ENCODE data around the gene NKRF. TPM values are rescaled to one million over a fixed set of nuclear protein-coding genes. Genes with fewer than 3 reads are reported as not detected.

Gene NKRF
- total and polyA plus RNA-seq, 2 of the 8 experiments (the other 6 are each of a cell fraction or from before 2014, with no cell fraction given), result 3.8 to 11.4 TPM

- Histone ChIP-seq H2BK5ac (ENCODE audit: low read depth, low read length) (no peak overlapping the region), H3K4me3 (ENCODE audit: extremely low read depth in 1 of 4, insufficient read depth in 2 of 4, low read depth in 3 of 4, low read length in 4 of 4) (no peak overlapping the region), H4K5ac (ENCODE audit: insufficient read length, low read depth, low read length) (no peak overlapping the region), H2BK12ac (ENCODE audit: low read depth, low read length) (no peak overlapping the region), H4K91ac (replicated peaks; ENCODE audit: insufficient read length, low read length) (no peak overlapping the region), H3K9me3 (ENCODE audit: insufficient read depth in 2 of 2, low read depth in 1 of 2, low read length in 1 of 2) (no peaks in the 10 kb centered on the region), H3K79me2 (ENCODE audit: control insufficient read depth in 1 of 2, insufficient read depth in 2 of 2, low read length in 2 of 2) (peaks cover 0 to 8% of the 10 kb centered on the region in 2 experiments; a peak in 2 of 4 replicates), H3K4me1 (replicated peaks in 1 of 4; ENCODE audit: control insufficient read depth in 3 of 4, insufficient read depth in 4 of 4, low read length in 3 of 4) (peaks cover 0 to 4% (median 0%) of the 10 kb centered on the region in 4 experiments; a peak in 1 of 7 replicates), H3K4ac (replicated peaks; ENCODE audit: insufficient read length, low read depth, low read length) (no peak overlapping the region), H3K14ac (ENCODE audit: insufficient read length) (no peak overlapping the region), H3K27me3 (replicated peaks in 1 of 4; ENCODE audit: control insufficient read depth in 3 of 4, extremely low read depth in 1 of 4, insufficient read depth in 3 of 4, low read length in 3 of 4) (no peaks in the 10 kb centered on the region), H3K79me1 (ENCODE audit: low read depth, low read length) (no peaks in the 10 kb centered on the region), H4K20me1 (replicated peaks in 1 of 2; ENCODE audit: control insufficient read depth in 1 of 2, insufficient read depth in 2 of 2, low read length in 2 of 2) (no peaks in the 10 kb centered on the region), H2BK20ac (ENCODE audit: low read length) (no peak overlapping the region), H4K8ac (ENCODE audit: extremely low read depth, insufficient read depth, low read length) (no peak overlapping the region), H3K18ac (ENCODE audit: extremely low read depth, low read length) (no peak overlapping the region), H2BK15ac (ENCODE audit: low read length) (no peak overlapping the region), H3K36me3 (ENCODE audit: control insufficient read depth in 2 of 4, insufficient read depth in 4 of 4, low read length in 3 of 4) (peaks cover 0 to 16% (median 0%) of the 10 kb centered on the region in 4 experiments; a peak in 2 of 8 replicates), H2AFZ (ENCODE audit: low read length) (no peak overlapping the region), H3K27ac (ENCODE audit: low read depth, low read length) (no peak overlapping the region), H3K9ac (replicated peaks in 1 of 4; ENCODE audit: extremely low read depth in 1 of 4, low read depth in 3 of 4, low read length in 3 of 4) (no peak overlapping the region), H3K23ac (ENCODE audit: insufficient read length) (no peak overlapping the region), H3K56ac (replicated peaks; ENCODE audit: insufficient read length, low read depth, low read length) (no peak overlapping the region), H3K23me2 (ENCODE audit: low read depth, low read length) (no peaks in the 10 kb centered on the region; the same call in 1 of the 2 replicates), H2AK5ac (ENCODE audit: low read depth, low read length) (no peak overlapping the region), H3K4me2 (ENCODE audit: insufficient read depth in 1 of 2, low read depth in 2 of 2, low read length in 2 of 2) (no peak overlapping the region), H2BK120ac (replicated peaks; ENCODE audit: low read depth, low read length) (no peak overlapping the region)
- ChIA-PET POLR2A (ENCODE audit: partially characterized antibody) (interaction anchor here (0.7 to 1.0 kb wide), 2 partner anchors 8 to 211 kb away, joined by 3 to 4 read pairs; no protein-coding TSS in a partner anchor), CTCF (ENCODE audit: partially characterized antibody) (interaction anchor here (1.8 kb wide), 1 partner anchor 151 kb away, joined by 4 read pairs; no protein-coding TSS in a partner anchor)
- no peak for FAIRE-seq
- no peak for DNase-seq (ENCODE audit: low read depth in 1 of 2, low spot score in 2 of 2)
- TF ChIP-seq NRF1 (IDR thresholded peaks at IDR 0.05; ENCODE audit: low read depth, low read length) (no peak), CHD1 (IDR thresholded peaks at IDR 0.05; ENCODE audit: low read depth, low read length) (no peak), JUND (IDR thresholded peaks at IDR 0.05; ENCODE audit: low read length) (no peak), HDAC2 (IDR thresholded peaks at IDR 0.05; ENCODE audit: borderline replicate concordance in 1 of 2, low read depth in 2 of 2, low read length in 2 of 2) (no peak), MAFK (IDR thresholded peaks at IDR 0.05; ENCODE audit: low read depth, low read length) (no peak), SRF (IDR thresholded peaks at IDR 0.05; ENCODE audit: low read depth, low read length) (no peak), SIRT6 (IDR thresholded peaks at IDR 0.05; ENCODE audit: low read length) (no peak), KDM1A (IDR thresholded peaks at IDR 0.05; ENCODE audit: borderline replicate concordance, low read length) (no peak), SAP30 (IDR thresholded peaks at IDR 0.05; ENCODE audit: insufficient read depth, insufficient replicate concordance, low read length) (no peak), MAX (IDR thresholded peaks at IDR 0.05) (no peak), TAF1 (IDR thresholded peaks at IDR 0.05; ENCODE audit: low read depth, low read length) (no peak)
- TF ChIP-seq, protein P1, sequence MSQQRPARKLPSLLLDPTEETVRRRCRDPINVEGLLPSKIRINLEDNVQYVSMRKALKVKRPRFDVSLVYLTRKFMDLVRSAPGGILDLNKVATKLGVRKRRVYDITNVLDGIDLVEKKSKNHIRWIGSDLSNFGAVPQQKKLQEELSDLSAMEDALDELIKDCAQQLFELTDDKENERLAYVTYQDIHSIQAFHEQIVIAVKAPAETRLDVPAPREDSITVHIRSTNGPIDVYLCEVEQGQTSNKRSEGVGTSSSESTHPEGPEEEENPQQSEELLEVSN (IDR thresholded peaks at IDR 0.05), result no peak
Measured at GRCh38 chrX:119579414-119579813, 26.8 kb downstream of the NKRF start.

All from H1 (cell line).